ENCODE measurements around the gene G6PC3.

Gene G6PC3

DNA sequence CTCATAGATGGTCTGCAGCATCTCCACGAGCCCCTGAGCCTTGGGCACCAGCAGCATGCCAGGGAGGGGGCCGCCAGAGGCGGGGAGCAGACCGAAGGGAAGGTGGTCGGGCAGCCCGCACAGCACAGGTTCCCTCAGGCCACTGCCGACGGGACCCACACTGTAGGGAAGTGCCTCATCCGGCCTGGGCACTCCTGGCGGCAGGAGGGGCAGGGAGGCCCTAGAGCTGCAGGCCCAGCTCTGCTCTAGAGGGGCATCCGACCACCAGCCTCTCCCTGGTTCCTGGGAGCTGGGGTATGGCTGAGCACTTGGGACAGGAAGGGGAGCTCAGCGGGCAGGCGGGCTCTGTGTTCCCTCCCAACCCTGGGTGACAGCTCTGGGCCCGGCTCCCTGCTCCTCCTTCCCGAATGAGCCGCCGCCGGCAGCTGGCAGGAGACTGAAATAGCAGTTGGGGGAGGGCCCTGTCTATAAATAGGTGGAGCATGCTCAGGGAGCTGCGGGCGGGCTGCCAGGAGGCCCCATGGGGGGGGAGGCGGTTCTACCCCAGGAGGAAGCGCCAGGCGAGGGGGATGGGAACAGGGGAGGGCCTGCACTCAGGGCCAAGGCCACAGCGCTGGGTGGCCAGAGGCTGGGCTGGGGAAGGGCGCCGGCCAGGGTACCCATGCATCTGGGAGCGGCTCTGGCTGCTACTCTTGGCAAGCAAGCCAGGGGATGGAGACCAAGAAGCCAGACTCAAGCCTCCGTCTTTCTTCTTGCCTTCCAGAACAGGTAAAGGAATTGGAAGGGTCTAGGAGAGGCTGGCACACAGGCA, 40.5 kb downstream of the G6PC3 start (continued):
- TF ChIP-seq, protein P1, sequence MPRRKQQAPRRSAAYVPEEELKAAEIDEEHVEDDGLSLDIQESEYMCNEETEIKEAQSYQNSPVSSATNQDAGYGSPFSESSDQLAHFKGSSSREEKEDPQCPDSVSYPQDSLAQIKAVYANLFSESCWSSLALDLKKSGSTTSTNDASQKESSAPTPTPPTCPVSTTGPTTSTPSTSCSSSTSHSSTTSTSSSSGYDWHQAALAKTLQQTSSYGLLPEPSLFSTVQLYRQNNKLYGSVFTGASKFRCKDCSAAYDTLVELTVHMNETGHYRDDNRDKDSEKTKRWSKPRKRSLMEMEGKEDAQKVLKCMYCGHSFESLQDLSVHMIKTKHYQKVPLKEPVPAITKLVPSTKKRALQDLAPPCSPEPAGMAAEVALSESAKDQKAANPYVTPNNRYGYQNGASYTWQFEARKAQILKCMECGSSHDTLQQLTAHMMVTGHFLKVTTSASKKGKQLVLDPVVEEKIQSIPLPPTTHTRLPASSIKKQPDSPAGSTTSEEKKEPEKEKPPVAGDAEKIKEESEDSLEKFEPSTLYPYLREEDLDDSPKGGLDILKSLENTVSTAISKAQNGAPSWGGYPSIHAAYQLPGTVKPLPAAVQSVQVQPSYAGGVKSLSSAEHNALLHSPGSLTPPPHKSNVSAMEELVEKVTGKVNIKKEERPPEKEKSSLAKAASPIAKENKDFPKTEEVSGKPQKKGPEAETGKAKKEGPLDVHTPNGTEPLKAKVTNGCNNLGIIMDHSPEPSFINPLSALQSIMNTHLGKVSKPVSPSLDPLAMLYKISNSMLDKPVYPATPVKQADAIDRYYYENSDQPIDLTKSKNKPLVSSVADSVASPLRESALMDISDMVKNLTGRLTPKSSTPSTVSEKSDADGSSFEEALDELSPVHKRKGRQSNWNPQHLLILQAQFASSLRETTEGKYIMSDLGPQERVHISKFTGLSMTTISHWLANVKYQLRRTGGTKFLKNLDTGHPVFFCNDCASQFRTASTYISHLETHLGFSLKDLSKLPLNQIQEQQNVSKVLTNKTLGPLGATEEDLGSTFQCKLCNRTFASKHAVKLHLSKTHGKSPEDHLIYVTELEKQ (tag by site-specific recombination; IDR thresholded peaks at IDR 0.05; ENCODE audit: borderline replicate concordance): no peak
- TF ChIP-seq SP7 (tag by site-specific recombination; IDR thresholded peaks at IDR 0.05) (peak; percentile 85), ZBTB20 (tag by site-specific recombination; IDR thresholded peaks at IDR 0.05) (no peak), ZNF391 (tag by site-specific recombination; IDR thresholded peaks at IDR 0.05; ENCODE audit: borderline replicate concordance, low read depth) (peak; percentile 54; the same call in 1 of the 2 replicates), ZNF623 (tag by site-specific recombination; IDR thresholded peaks at IDR 0.05) (no peak), ZBTB17 (tag by site-specific recombination; IDR thresholded peaks at IDR 0.05) (peak; percentile 85), ZNF223 (tag by site-specific recombination; IDR thresholded peaks at IDR 0.05) (no peak), ZNF433 (tag by site-specific recombination; IDR thresholded peaks at IDR 0.05; ENCODE audit: low read depth) (no peak), ZNF473 (tag by site-specific recombination; IDR thresholded peaks at IDR 0.05) (no peak), ZNF830 (tag by site-specific recombination; IDR thresholded peaks at IDR 0.05; ENCODE audit: low read depth) (no peak), ZNF16 (tag by site-specific recombination; IDR thresholded peaks at IDR 0.05; ENCODE audit: low read depth) (no peak), ZNF426 (tag by site-specific recombination; IDR thresholded peaks at IDR 0.05) (no peak), ZBTB1 (tag by site-specific recombination; IDR thresholded peaks at IDR 0.05) (no peak), ZBTB7A (tag by site-specific recombination; IDR thresholded peaks at IDR 0.05; ENCODE audit: low read depth) (no peak), ZNF555 (tag by site-specific recombination; conservative IDR thresholded peaks at IDR 0.05) (no peak), GFI1B (tag by site-specific recombination; IDR thresholded peaks at IDR 0.05) (no peak), YY1 (tag by site-specific recombination; IDR thresholded peaks at IDR 0.05) (no peak), ZNF266 (tag by site-specific recombination; IDR thresholded peaks at IDR 0.05; ENCODE audit: low read depth) (no peak), ZNF701 (tag by site-specific recombination; IDR thresholded peaks at IDR 0.05) (0 out of 2 replicates have a peak, but pooled peaks have one; percentile 25)
- TF ChIP-seq, protein P2, sequence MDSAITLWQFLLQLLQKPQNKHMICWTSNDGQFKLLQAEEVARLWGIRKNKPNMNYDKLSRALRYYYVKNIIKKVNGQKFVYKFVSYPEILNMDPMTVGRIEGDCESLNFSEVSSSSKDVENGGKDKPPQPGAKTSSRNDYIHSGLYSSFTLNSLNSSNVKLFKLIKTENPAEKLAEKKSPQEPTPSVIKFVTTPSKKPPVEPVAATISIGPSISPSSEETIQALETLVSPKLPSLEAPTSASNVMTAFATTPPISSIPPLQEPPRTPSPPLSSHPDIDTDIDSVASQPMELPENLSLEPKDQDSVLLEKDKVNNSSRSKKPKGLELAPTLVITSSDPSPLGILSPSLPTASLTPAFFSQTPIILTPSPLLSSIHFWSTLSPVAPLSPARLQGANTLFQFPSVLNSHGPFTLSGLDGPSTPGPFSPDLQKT (IDR thresholded peaks at IDR 0.05; ENCODE audit: borderline replicate concordance, low read depth, low read length): no peak
- TF ChIP-seq, protein P3, sequence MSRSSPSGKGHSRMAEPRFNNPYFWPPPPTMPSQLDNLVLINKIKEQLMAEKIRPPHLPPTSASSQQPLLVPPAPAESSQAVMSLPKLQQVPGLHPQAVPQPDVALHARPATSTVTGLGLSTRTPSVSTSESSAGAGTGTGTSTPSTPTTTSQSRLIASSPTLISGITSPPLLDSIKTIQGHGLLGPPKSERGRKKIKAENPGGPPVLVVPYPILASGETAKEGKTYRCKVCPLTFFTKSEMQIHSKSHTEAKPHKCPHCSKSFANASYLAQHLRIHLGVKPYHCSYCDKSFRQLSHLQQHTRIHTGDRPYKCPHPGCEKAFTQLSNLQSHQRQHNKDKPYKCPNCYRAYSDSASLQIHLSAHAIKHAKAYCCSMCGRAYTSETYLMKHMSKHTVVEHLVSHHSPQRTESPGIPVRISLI (tag by site-specific recombination; IDR thresholded peaks at IDR 0.05): no peak
- TF ChIP-seq, protein P4, sequence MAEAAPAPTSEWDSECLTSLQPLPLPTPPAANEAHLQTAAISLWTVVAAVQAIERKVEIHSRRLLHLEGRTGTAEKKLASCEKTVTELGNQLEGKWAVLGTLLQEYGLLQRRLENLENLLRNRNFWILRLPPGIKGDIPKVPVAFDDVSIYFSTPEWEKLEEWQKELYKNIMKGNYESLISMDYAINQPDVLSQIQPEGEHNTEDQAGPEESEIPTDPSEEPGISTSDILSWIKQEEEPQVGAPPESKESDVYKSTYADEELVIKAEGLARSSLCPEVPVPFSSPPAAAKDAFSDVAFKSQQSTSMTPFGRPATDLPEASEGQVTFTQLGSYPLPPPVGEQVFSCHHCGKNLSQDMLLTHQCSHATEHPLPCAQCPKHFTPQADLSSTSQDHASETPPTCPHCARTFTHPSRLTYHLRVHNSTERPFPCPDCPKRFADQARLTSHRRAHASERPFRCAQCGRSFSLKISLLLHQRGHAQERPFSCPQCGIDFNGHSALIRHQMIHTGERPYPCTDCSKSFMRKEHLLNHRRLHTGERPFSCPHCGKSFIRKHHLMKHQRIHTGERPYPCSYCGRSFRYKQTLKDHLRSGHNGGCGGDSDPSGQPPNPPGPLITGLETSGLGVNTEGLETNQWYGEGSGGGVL (tag by site-specific recombination; IDR thresholded peaks at IDR 0.05): peak; percentile 97
- TF ChIP-seq, protein P5, sequence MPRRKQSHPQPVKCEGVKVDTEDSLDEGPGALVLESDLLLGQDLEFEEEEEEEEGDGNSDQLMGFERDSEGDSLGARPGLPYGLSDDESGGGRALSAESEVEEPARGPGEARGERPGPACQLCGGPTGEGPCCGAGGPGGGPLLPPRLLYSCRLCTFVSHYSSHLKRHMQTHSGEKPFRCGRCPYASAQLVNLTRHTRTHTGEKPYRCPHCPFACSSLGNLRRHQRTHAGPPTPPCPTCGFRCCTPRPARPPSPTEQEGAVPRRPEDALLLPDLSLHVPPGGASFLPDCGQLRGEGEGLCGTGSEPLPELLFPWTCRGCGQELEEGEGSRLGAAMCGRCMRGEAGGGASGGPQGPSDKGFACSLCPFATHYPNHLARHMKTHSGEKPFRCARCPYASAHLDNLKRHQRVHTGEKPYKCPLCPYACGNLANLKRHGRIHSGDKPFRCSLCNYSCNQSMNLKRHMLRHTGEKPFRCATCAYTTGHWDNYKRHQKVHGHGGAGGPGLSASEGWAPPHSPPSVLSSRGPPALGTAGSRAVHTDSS (tag by site-specific recombination; IDR thresholded peaks at IDR 0.05): no peak
- TF ChIP-seq, protein P6, sequence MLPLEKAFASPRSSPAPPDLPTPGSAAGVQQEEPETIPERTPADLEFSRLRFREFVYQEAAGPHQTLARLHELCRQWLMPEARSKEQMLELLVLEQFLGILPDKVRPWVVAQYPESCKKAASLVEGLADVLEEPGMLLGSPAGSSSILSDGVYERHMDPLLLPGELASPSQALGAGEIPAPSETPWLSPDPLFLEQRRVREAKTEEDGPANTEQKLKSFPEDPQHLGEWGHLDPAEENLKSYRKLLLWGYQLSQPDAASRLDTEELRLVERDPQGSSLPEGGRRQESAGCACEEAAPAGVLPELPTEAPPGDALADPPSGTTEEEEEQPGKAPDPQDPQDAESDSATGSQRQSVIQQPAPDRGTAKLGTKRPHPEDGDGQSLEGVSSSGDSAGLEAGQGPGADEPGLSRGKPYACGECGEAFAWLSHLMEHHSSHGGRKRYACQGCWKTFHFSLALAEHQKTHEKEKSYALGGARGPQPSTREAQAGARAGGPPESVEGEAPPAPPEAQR (tag by site-specific recombination; IDR thresholded peaks at IDR 0.05): no peak
